Heart right ventricle (tissue), 16 donors: ENCODE results near the gene ASAP2. TPM values are rescaled to one million over a fixed set of nuclear protein-coding genes. Genes with fewer than 3 reads are reported as not detected.

Experiments used
- ATAC-seq, 8 donors: fragments of 200-7000 bp; cut with Tn5 transposase; one replicate each; pipeline ENCODE4 v1.9.1; 2020; ENCODE audit warnings: mild to moderate bottlenecking in 8 of 8, moderate library complexity in 8 of 8, moderate number of reproducible peaks in 1 of 8
- DNase-seq, 2 donors: peaks; one replicate each; pipeline ENCODE4 v3.0.0-alpha.2; 2020
- H3K27ac ChIP-seq, 10 donors: fragments of 200-600 bp; sonication (generic) in 2 of 10; one replicate each; pipeline versions ENCODE4 v1.5.0 to v1.8.0; 2020 to 2022; ENCODE audit warnings: mild to moderate bottlenecking in 3 of 10
- H3K27me3 ChIP-seq, 7 donors: fragments of 200-600 bp; one replicate each; pipeline ENCODE4 v1.8.0; 2021 to 2022; ENCODE audit warnings: mild to moderate bottlenecking in 2 of 7
- H3K36me3 ChIP-seq, 9 donors: fragments of 200-600 bp; sonication (generic) in 1 of 9; one replicate each; pipeline versions ENCODE4 v1.5.0 to v1.8.0; 2020 to 2022; ENCODE audit warnings: mild to moderate bottlenecking in 2 of 9
- H3K4me1 ChIP-seq, 9 donors: fragments of 200-600 bp; sonication (generic) in 1 of 9; one replicate each; pipeline versions ENCODE4 v1.5.0 to v1.8.0; 2020 to 2022; ENCODE audit warnings: mild to moderate bottlenecking in 4 of 9
- H3K4me3 ChIP-seq, 10 donors: fragments of 200-600 bp; sonication (generic) in 2 of 10; one replicate each; pipeline versions ENCODE4 v1.5.0 to v1.8.0; 2020 to 2022; ENCODE audit warnings: mild to moderate bottlenecking in 7 of 10, moderate library complexity in 2 of 10
- H3K9me3 ChIP-seq, 11 donors: fragments of 200-600 bp in 10 of 11; sonication (generic) in 2 of 11; one replicate each; pipeline versions ENCODE4 v1.5.0 to v1.8.0; 2013 to 2022; ENCODE audit warnings: mild to moderate bottlenecking in 2 of 11, control low read depth in 1 of 11, moderate library complexity in 1 of 11
- CTCF ChIP-seq, 9 donors: fragments of 200-600 bp; sonication (generic) in 2 of 9; IDR thresholded peaks; one replicate each; pipeline versions ENCODE4 v1.5.0 to v1.8.0; 2021 to 2022; ENCODE audit warnings: antibody characterized with exemption in 9 of 9, mild to moderate bottlenecking in 5 of 9, moderate library complexity in 1 of 9
- WGBS, 2 donors: extraction: QIAGEN DNeasy Blood & Tissue Kit; methylation state at CpG; one replicate each; pipeline ENCODE4 v1.1.7; 2013; ENCODE audit warnings: inconsistent platforms in 1 of 2; 5-methylcytosine and 5-hydroxymethylcytosine counted together
- intact Hi-C, 10 donors: fragments of 100-400 bp; cut with DNase I; formaldehyde crosslinking; loops; one replicate each; pipeline versions ENCODE4 v1.11.1 to v1.14.2; 2022
- polyA plus RNA-seq, 2 donors: library from polyadenylated mRNA; stranded (reverse); fragments of 200-250 nt; gene quantifications; one replicate each; pipeline ENCODE4 v1.2.3, GENCODE V29; 2013
- total RNA-seq, 10 donors: library from RNA; stranded (reverse); fragmentation: NEBNext Ultra II Directional in 3 of 10; extraction: Animal tissue kit (Norgen Biotek cat#: 25700) in 3 of 10; gene quantifications; one replicate each; pipeline versions ENCODE4 v1.2.1 to v1.2.4, GENCODE V29; 2021 to 2023
- donor health status: Arrhythmogenic right ventricular cardiomyopathy.
- donor health status: ischemic (EF 13 %, LVEDD 7.1; RV severe dilation, severe dysfunction).
- donor health status: healthy with polysubstance abuse.
- donor health status: DM: no; HTN: yes; CAD: no.
- donor health status: DM: no; HTN: no; CAD: no.
- donor health status: ischemic (EF 25% LVEDD 6.9; RV normal size, moderate dysfunction).
- donor health status: ischemic (EF 25% LVEDD 5.7; RV mildly dilated, moderate dysfunction).
- donor health status: healthy.
- donor health status: DM: yes; HTN: yes; CAD: no.
- donor health status: Ischemic cardiomyopathy.
- donor health status: ischemic (EF 35%, LVEDD 5.7; RV mildly dilated, moderate dysfunction).
- donor health status: nonischemic (EF 11% LVEDD 7.7; RV severe dilation, severe dysfunction).
- donor health status: DM: yes; HTN: yes; CAD: no.
- donor health status: PGD.
- donor health status: ischemic (EF 29% LVEDD 5.4; RV normal size, mild dysfunction).
- donor health status: nonischemic (EF 23%, LVEDD 6.1; RV moderate dilation, normal function).

Gene ASAP2
- total and polyA plus RNA-seq, 12 donors = 5.4 to 17.3 (median 11.8) TPM

- no peaks in the 10 kb centered on the region for H3K4me1 ChIP-seq
- peaks cover 0 to 100% (median 17%) of the 10 kb centered on the region in 9 donors for H3K36me3 ChIP-seq
- DNase-seq = no peak
- no peak overlapping the region for H3K27ac ChIP-seq
- ATAC-seq = no peak
- WGBS, 2 donors = 93 to 95% methylated on average over 3 of the region's 3 CpGs
- H3K27me3 ChIP-seq = no peaks in the 10 kb centered on the region
- no peak for TF ChIP-seq CTCF (IDR thresholded peaks at IDR 0.05)
- intact Hi-C loops = no loop called here
- no peaks in the 10 kb centered on the region for H3K9me3 ChIP-seq
- H3K4me3 ChIP-seq = no peak overlapping the region
Measured at GRCh38 chr2:9355270-9355669, 148.7 kb downstream of the ASAP2 start.

- DNase-seq (no peak), ATAC-seq (no peak)
- Histone ChIP-seq H3K9me3 (no peaks in the 10 kb centered on the region), H3K4me1 (no peaks in the 10 kb centered on the region), H3K36me3 (peaks cover 0 to 100% (median 17%) of the 10 kb centered on the region in 9 donors), H3K27ac (no peak overlapping the region), H3K27me3 (no peaks in the 10 kb centered on the region), H3K4me3 (no peak overlapping the region)
- no peak for TF ChIP-seq CTCF (IDR thresholded peaks at IDR 0.05)
- intact Hi-C loops = no loop called here
- 84% methylated on average over 4 of the region's 4 CpGs for WGBS, 2 donors
Measured at GRCh38 chr2:9355716-9356115, 149.1 kb downstream of the ASAP2 start.

- ATAC-seq (no peak), DNase-seq (no peak)
- 87 to 91% methylated on average over 11 of the region's 11 CpGs for WGBS, 2 donors
- Histone ChIP-seq H3K9me3 (no peaks in the 10 kb centered on the region), H3K27ac (no peak overlapping the region), H3K4me1 (no peaks in the 10 kb centered on the region), H3K4me3 (no peak overlapping the region), H3K36me3 (peaks cover 0 to 100% (median 18%) of the 10 kb centered on the region in 9 donors), H3K27me3 (no peaks in the 10 kb centered on the region)
- intact Hi-C loops = no loop called here
- no peak for TF ChIP-seq CTCF (IDR thresholded peaks at IDR 0.05)
Measured at GRCh38 chr2:9356261-9356660, 149.6 kb downstream of the ASAP2 start.

- intact Hi-C loops = no loop called here
- TF ChIP-seq CTCF (IDR thresholded peaks at IDR 0.05) = no peak
Measured at GRCh38 chr2:9358846-9359245, 152.2 kb downstream of the ASAP2 start.

More at GRCh38 chr2:9358846-9359245, 152.2 kb downstream of the ASAP2 start:
- no peak overlapping the region for H3K4me3 ChIP-seq
- no peaks in the 10 kb centered on the region for H3K27me3 ChIP-seq
- no peaks in the 10 kb centered on the region for H3K9me3 ChIP-seq
- ATAC-seq (no peak), DNase-seq (no peak)
- 38 to 42% methylated on average over 1 of the region's 1 CpG for WGBS, 2 donors
- H3K36me3 ChIP-seq = peaks cover 0 to 100% (median 21%) of the 10 kb centered on the region in 9 donors
- no peak overlapping the region for H3K27ac ChIP-seq
- no peaks in the 10 kb centered on the region for H3K4me1 ChIP-seq
